Fibroblast of skin of right biceps (primary cell): ENCODE results near the gene CAST.

Source experiments
- DNase-seq: peaks from one replicate; pipeline ENCODE4 v3.0.0-alpha.2; 2013

Gene CAST

DNA sequence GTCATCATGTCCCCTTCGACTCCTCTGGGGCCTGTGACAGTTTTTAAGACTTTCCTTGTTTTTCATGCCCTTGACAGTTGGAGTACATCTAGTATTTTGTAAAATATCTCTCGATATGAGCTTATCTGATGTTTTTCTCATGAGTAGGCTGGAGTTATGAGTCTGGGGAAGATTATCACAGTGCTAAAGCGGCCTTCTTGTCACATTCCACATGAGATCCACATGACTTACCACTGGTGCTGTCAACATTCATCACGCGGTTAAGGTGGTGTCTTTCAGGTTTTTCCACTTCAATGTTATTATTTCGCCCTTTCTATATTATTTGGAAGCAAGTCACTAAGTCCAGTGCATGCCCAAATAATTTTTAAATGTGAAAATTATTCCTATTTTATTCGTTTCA, 17.1 kb upstream of the CAST start:
- DNase-seq = no peak

- no peak for DNase-seq
Measured at GRCh38 chr5:96648023-96648422, 14.2 kb upstream of the CAST start.

DNA sequence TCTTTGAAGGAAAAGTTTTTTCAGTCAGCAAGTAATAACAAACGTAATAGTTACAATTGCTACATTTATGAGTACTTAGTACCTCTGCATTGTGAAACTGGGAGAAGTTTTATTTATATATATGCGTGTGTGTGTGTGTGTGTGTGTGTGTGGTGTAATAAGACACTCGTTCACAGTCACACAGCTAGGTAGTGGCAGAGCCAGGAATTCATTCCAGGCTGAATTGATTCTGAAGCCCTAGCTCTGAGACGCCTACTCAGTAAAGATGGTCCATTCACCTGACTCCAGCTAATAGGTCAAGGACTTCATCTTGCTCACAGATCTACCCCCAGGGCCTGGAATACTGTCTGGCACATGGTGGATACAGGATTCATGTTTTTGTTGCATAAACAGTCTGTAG, 13.6 kb upstream of the CAST start:
- DNase-seq = no peak

DNA sequence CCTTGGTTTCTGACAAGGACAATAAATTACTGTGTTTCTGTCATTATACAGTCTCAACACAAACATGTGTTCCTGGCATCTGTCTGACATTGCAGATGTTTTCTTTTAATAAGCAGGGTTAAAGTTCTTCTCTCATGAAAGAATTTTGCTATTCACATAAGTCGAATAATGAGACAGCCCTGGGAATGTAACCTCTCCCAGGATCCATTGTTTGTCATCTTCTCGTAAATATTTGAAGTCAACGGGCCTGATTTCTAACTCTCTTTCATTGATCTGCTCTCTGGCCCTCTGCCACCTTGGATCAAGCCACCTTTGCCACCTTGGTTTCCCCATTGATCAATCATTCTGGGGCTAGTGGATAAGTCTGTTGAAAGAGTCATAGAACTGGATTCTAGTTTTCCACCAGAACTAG, 12.9 kb upstream of the CAST start:
- DNase-seq = no peak

GRCh38 chr5:96649681-96650540, 12.3 kb upstream of the CAST start:
- no peak for DNase-seq

DNA sequence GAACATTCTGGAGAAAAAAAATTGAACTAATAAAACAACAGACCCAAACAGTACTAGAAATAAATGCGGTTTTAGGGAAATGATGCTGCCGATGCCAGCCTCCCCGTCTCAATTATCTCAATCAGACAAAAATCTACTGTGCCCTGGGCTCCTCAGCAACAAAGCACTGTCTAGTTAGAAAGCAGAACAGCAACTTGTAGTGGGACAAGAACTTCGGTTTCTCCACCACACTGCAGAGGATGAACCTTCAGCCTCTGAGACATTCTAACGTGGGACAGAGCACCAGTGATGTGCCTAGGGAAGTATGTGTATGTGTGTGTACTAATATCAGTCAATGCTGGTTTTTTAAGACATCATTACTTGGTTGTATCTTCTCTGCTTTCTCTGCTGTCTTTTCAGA, 11.1 kb upstream of the CAST start:
- DNase-seq = no peak

- DNase-seq = no peak
Measured at GRCh38 chr5:96651948-96652753, 10.0 kb upstream of the CAST start.

DNA sequence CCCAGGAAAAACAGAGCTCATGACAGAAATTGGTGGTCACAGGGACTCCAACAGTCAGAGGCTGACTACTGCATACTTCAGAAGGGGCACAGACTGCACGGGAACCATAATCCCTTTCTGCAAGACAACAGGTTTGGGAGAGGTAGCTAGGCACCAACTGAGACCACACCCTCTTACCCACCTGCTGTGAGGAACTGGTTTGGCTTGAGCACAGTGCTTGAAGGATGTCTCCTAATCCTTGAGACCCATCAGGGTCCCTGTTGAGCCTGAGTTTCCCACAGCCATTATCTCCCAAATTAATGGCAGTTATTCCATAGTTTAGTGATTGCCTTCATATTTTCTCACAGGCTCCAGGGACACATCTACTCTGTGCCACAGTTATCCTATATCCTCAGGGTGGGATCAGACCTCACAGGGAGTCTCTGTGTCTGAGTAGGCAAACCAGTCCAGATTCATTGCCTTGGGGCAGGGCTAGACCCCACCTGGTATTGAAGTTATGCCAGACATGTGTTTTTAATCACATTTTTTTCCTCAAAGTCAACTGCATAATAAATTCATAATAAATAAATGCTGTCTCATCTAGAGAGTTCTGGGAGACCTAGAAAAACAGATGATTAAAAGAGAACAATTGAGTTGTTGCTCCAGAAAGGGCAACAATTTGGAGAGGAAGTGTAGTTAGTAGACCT, 9.3 kb upstream of the CAST start:
- DNase-seq = peak; percentile 73

DNA sequence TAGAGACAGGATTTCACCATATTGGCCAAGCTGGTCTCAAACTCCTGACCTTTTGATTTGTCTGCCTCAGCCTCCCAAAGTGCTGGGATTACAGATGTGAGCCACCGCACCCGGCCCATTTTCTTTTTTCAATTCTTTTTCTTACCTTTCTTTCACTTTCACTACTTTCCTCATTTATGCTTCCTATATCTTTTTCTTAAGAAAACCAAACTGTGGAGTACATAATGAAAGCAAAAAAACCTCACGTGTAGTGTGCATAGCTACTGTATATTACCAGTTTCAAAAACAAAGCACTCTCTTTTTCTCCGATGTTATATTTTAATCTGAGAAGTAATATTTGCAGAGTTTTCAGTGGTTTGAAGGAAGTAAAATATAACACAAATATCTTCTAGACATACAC, 8.0 kb upstream of the CAST start:
- DNase-seq = no peak

DNA sequence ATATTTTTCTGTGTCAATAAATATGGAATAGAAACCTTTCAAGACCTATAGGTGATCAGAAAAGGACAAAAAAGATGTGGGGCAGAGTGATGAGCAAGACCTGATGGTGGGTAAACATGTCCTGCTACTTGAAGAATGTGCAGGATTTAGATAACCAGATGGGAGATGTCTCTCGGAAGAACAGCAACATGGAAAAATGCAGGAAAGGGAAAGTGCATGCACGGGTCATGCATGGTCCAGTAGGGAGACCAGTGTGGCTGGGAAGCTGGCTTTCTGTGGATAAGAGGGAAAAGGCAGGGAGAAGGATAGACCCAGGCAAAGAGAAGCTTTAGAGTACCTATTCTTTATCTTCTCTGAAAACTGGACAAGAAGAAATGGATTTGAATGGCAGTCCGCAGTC, 7.1 kb upstream of the CAST start:
- no peak for DNase-seq

DNA sequence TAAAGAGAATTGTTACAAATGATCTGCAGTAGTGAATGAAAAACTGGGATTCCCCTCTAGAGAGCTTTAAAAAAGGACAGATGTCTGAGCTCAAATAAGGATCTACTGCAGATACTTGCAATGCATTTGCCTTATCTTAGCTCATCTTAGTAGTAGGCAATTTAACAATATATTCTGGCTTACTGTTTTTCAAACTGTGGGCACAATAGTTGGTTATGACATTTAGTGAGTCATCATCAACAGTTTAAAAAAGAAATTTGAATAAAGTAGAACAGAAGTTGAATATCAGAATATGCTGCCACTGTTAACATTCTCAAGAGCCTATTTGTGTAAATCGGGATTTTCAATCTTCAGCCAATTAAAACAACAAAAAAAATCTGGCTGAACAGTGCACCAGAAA, 6.7 kb upstream of the CAST start:
- DNase-seq = no peak

GRCh38 chr5:96657068-96657467, 5.1 kb upstream of the CAST start:
- DNase-seq = peak; percentile 95

- peak; percentile 42 for DNase-seq
Measured at GRCh38 chr5:96658272-96658671, 3.9 kb upstream of the CAST start.

DNA sequence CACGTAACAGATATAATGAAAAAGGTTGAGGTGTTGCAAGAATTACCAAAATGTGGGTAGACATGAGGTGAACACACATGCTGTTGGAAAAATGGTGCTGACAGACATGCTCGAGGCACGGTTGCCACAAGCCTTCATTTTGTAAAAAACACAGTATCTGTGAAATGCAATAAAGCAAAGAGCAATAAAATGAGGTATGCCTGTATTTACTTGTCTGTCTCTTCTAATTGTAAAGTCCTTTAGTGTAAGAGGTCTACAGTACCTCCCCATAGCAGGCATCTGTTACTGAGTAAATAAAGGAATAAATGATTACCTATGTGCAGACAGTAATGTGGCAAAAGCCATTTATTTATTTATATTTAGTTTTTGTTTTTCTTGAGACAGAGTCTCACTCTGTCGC, 3.0 kb upstream of the CAST start:
- no peak for DNase-seq

DNA sequence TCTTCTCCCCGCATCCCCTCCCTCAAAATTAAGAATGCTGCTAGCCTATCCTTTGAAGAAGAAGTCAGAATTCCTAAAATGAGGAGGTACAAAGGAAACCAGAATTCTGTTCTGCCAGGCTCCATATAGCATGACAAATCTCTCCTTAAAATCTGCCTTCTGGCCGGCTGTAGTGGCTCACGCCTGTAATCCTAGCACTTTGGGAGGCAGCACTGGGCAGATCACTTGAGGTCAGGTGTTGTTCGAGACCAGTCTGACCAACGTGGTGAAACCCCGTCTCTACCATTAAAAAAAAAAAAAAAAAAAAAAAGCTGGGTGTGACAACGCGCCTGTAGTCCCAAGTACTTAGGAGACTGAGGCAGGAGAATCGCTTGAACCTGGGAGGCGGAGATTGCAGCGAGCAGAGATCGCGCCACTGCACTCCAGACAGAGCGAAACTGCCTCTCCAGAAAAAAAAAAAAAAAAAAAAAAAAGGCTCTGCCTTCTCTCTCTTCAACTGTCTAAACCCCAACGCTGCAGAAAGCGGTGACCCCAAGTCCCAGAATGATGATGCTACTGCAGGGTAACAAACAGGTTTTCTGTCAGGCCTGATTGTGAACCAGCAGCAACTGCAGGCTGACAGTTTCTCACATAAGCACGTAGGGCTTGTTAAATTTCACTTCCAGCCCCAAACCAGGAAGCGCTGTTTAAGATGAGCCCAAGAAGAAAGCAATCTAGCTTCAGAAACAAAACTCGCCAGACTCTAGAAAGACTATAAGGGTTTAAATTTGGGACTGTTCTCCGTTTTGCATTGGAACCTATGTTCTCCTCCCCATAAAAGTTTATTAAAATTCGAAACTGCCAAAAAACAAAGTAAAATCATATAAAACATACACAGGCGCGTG, 963 bp upstream of the CAST start:
- peak; percentile 55 for DNase-seq

DNA sequence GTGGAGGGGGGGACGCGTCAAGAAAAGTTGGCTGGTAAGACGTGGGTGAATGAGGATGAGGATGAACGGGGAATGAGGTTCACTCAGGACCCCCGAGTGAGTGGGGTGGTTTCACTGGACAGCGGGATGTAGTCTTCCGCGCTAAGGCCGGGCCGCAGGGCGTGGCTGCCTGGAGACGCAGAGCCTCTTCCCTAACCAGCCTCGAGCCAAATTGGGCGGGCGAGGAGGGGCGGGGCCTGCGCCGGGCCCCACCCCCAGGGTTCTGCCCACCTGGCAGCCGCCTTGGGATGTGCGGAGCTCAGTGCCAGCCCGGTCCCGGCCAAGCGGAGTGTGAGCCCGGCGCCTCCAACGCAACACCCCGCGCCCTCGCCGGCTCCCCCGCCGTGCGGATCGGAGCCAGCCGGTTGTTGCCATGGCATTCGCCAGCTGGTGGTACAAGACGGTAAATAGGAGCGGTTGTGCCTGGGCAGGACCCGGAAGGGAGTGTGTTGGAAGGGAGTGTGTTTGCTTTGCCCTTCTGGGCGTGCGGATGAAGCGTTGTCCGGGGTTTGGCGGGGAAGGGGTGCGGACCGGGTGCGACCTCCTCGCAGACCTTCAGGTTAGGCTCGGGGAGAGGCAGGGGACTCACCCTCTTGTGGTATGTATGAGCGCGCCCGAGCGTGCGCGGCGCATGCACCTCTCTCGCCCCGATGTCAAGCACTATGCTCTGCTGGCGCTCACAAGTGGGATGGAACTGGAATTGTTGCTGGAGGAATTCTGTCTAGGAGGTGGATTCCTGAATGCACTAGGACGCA, 746 bp downstream of the CAST start:
- peak; percentile 82 for DNase-seq

DNA sequence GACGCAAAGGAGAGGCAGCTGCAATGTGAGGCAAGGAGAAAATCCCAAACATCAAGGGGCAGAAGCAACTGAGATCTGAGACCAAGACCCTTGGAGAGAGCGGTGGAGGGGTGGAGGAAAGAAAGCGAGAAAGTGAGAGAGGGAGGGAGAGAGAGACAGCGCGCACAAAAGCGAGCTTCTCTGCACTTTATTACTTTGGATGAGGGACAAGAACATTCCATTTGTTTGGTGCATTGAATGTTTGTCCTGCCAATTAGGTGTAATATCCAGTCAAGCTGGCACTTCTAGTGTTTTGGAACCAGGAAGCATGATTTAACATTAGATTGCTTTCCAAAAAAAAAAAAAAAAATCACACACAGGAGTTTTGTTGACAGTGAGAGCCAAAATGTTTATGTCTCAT, 1.4 kb downstream of the CAST start:
- DNase-seq = no peak

- no peak for DNase-seq
Measured at GRCh38 chr5:96664669-96665068, 2.5 kb downstream of the CAST start.

- no peak for DNase-seq
Measured at GRCh38 chr5:96668725-96669124, 6.5 kb downstream of the CAST start.

DNA sequence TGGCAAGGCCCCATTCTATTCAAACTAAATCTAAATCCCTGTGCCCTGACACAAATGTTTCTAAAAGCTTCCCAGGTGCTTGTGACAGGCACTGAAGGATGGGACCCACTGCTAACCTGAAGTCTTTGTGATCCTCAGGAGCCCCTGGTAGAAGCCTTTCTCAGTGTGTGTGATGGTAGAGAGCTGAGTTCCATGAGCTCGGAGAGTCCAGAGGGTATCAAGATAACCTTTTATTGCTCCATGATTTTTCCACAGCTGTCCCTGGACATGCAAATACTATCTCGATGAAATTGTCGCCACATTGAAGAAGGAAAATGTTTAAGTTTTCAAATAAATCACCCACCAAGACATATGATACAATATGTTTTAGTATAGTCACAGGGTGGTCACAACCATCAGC, 7.7 kb downstream of the CAST start:
- DNase-seq = no peak

DNA sequence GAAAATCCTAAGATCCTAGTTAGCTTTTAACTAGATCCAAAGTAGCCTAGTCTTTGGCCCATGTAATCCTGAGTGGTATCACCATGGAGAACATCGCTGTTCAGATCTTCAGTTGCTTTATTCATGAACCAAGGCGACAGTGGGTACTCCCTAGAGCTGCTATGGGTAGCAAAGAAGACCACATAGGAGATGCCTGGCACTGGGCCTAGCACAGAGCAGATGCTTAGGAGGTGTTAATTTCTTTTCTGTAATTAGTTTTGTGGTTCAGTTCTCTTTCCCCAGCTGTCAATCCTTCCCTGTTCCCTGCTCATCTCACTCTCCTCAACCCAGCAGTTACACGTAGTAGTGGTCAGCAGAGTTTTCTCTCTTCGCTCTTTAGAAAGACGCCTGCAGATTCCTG, 9.3 kb downstream of the CAST start:
- DNase-seq = no peak

GRCh38 chr5:96673127-96673526, 11.0 kb downstream of the CAST start:
- DNase-seq = no peak
